DMS79 treated with DMSO at 0.1 percent for 48 hours (cell line): Measurements from ENCODE around the gene CKAP2.
A peak's percentile ranks its signal among the peaks of the same experiment; 100 is the strongest.
"Not testable (repeated sequence)": the region's sequence is repeated elsewhere in the genome, so short reads cannot be mapped to it uniquely, and the experiment has no call there.

Experiments
- DNase-seq: peaks from one replicate; lab custom pipeline; 2025; lab: John Stamatoyannopoulos, UW

The CKAP2 gene

DNA sequence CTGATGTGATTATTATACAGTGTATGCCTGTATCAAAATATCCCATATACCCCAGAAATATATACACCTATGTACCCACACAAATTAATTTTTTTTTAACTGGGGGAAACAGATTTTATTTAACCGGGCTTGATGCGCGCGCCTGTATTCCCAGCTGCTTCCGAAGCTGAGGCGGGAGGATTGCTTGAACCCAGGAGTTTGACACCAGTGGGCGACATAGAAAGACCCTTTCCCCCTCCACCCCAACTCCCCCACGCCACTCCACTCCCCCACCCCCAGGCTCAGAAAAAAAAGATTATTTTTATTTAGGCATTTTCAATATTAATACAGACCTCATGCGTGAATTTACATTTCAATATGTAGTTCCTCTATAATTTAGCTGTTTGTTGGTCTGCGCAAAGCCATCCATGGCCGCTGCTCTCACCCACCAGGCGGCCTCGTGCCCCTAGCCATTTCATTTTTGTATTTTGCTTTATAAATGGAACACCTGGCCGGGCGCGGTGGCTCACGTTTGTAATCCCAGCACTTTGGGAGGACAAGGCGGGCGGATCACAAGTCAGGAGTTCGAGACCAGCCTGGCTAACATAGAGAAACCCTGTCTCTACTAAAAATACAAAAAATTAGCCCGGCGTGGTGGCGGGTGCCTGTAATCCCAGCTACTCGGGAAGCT lies 4.0 kb upstream of the CKAP2 start:
- no peak for DNase-seq

DNA sequence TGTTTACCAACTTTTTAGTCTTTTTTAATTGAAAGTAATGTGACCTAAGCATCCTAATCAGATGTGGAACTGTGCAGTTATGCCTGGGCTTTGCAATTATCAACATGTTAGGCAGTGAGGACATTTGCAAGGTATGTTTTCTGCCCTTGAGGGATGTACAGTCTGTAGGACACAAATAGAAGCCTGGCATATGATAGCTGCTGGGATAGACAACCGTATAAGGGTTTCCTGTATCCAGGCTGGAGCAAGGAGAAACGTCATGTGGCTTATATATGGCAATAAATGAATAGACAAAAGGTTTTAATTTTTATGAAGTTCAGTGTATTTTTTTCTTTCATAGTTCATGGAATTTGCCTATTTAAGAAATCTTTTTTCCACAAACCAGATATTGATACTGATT lies 2.8 kb upstream of the CKAP2 start:
- DNase-seq, result no peak

DNA sequence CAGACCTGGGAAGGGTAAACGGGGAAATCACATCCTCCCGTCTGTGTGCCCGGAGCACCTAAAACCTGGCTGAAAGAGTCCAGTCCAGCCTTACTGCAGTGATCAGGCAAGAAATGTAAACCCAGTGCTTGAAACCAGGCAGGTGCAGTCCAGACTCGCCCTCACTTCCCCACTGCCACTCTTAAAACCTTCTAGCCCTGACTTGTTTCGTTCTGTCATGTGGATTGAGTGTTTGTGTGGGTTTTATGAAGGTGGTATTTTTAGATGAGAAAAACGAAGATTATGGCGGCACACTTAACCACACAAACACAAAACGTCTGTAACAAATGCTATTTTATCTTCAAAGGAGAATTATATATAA lies 839 bp upstream of the CKAP2 start:
- peak; percentile 80 for DNase-seq

DNA sequence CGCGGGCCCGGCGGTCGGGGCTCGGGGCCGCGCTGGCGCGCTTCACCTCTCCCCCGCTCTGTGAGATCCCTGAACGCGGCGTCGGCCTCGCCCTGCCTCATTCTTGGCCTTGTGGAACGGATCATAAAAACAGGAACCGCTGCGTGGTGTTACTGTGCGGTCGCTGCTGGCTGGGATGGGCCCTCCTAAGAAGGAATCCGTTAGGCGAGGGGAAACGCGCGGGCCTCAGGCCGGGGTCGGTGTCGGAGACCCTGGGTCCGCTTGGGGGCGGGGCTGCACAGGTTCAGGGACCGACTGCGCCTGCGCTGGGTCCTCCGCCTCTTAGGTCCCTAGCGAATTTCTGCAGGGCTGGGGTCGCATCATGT lies 381 bp downstream of the CKAP2 start:
- peak; percentile 66 for DNase-seq

DNA sequence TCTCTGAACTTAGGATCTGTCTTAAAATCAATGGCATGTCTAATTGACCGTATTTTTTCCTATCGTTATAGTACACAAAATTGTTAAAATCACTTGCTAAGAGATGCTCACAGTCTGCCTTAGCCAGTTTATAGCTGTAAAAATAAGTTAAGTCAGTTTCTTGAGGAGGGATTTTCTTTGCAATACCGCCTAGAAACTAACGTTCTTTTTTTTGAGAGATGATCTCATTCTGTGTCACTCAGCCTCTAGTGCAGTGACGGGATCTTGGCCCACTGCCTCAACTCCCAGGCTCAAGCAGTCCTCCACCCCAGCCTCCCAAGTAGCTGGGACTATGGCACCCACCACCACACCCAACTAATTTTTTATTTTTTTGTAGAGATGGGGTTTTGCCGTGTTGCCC lies 4.4 kb downstream of the CKAP2 start:
- no peak for DNase-seq

DNA sequence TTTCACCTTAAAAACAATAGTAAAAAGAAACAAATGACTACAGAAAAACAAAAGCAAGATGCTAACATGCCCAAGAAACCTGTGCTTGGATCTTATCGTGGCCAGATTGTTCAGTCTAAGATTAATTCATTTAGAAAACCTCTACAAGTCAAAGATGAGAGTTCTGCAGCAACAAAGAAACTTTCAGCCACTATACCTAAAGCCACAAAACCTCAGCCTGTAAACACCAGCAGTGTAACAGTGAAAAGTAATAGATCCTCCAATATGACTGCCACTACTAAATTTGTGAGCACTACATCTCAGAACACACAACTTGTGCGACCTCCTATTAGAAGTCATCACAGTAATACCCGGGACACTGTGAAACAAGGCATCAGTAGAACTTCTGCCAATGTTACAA lies 6.0 kb downstream of the CKAP2 start:
- DNase-seq, result no peak

DNA sequence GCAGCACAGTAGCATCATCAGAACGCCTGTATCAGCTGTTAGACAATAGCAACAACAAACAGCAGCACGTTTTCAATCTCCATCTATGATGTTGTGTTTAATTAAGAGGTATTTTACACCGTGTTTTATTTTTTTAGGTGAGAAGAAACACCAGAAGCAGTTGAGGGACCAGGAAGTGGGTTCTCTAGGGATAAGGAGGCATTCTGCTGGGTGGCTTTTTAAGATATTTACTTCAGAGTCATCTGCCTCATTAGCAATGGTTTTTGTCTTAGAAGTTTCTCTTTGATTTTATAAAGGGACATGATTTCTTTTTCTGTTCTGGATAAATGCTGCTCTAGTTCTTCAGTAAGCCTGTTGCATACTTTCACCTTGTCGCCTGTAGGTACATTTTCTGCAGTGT lies 8.2 kb downstream of the CKAP2 start:
- DNase-seq, result no peak

DNA sequence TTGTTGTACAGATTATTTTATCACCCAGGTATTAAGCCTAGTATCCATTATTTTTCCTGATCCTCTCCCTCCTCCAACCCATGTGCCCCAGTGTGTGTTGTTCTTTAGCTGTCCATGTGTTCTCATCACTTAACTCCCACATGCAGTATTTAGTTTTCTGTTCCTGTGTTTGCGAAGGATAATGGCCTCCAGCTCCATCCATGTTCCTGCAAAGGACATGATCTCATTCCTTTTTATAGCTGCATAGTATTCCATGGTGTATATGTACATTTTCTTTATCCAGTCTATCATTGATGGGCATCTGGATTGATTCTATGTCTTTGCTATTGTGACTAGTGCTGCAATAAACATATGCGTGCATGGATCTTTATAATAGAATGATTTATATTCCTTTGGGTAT lies 13.2 kb downstream of the CKAP2 start:
- DNase-seq, result not testable (repeated sequence)

DNA sequence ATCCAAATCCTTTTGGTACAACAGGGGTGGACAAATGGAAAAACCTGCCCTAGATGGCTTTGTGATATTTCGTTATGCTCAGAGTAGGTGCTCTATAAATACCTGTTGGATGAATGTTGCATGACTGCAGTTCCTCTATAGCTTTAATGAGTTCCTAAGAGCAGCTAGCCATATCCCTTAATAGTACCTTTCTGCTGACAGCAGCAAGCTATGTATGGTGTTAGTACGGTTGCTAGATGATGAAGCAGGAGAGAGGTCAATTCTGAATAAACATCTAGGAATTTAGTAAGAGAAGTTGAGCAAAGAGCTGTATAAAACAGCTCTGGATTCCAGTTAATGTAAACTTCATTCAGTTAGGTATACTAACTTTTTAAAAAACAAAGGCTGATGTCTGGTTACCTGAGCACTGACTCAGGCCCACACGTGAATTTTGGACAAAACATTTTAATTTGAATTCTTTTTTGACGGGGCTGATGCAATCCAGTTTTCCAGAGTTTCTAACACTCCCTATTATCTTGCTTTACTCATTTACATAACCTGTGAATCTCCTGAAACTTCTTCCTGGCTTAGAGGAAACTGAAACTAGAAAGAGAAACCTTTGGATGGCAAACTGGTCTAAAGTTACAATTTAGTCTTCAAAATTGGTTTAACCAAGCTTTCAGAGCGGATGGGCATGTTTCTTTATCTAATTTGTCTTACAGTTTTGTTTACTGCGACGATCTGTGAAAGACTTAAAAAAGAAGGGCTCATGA lies 25.6 kb downstream of the CKAP2 start:
- not testable (repeated sequence) for DNase-seq

DNA sequence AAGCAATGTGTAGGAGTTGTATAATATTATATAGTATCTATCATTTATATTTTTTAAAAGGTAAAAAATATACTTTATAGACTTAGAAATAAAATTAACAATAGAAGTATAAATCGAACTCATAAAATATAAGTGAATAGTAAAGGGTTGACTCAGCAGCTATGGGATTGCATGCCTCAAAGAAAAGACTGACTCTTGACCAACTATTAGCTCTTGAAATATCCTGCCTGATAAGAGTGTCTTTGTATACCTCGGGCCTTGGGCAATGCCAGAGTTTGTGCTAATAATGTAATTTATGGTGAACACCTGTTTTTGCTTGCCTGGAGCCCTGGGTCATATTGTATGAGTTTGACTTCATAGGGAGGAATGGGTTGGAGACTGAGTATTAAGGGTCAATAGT lies 31.8 kb downstream of the CKAP2 start:
- DNase-seq, result not testable (repeated sequence)

DNA sequence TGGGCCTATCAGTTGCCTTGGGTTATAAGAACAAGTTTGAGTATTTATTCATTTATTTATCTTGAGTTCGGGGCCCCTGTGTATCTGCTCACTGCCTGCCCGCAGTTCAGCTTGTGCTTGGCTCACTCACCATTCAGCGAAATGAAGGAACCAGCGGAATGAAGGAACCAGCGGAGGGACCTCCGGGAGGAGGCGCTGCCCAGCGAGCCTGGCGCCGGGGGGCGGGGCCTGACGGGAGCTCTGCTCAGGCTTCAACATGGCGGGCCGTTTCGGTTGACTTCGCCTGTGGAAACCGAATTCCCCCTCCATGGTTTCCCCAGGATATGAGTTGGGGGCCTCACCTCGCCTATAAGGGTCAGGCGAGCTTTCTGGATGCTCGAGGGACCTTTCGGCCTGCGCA lies 33.5 kb downstream of the CKAP2 start:
- not testable (repeated sequence) for DNase-seq

DNA sequence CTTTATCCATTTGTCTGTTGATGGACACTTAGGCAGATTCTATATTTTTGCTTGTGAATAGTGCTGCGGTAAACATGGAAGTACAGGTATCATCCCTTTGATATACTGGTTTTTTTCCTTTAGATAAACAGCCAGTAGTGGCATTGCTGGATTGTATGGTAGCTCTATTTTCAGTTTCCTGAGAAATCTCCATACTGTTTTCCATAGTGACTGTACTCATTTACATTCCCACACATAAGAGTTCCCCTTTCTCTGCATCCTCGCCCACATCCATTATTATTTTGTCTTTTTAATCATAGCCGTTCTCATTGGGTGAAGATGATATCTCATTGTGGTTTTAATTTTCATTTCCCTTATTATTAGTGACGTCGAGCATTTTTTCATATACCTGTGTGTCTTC lies 35.7 kb downstream of the CKAP2 start:
- not testable (repeated sequence) for DNase-seq

DNA sequence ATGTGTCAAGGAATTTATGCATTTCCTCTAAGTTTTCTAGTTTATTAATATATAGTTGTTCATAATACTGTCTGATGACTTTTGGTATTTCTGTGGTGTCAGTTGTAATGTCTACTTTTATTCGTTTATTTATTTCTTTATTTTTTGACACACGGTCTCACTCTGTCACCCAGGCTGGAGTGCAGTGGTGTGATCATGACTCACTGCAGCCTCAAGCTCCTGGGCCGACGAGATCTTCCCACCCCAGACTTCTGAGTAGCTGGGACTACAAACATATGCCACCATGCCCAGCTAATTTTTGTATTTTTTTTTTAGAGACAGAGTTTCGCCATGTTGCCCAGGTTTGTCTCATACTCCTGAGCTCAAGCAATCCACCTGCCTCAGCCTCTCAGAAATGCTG lies 39.0 kb downstream of the CKAP2 start:
- DNase-seq, result not testable (repeated sequence)

DNA sequence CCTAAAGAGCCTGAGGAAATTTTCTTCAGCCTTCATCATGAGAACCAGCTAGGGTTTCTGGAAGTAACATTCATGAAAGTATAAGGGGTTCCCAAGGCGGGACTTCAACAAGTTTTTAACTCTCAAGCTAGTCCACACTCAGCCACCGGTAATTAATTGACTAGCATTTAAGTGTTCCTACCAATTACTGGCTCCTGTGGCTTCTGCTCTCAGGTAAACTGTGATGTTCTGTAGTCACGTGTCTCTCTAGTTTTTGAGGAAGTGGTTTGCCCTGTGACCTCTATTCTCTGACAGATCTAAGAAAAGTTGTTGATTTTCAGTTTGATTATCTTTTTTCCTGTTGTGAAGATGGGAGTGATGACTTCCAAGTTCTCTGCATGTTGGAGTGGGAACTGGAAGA lies 42.7 kb downstream of the CKAP2 start:
- not testable (repeated sequence) for DNase-seq

DNA sequence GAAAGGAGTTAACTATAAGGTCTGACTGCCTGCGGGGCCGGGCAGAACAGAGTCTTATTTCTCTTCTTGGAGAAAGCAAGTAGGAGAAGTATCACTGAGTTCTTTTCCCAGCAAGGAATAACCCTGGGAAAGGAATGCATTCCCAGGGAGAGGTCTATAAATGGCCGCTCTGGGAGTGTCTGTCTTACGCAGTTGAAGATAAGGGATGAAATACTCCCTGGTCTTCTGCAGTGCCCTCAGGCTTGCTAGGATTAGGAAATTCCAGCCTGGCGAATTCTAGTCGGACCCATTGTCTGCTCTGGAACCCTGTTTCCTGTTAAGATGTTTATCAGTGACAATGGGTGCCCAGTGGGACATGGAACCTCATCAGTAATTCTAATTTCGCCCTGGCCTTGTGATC lies 47.0 kb downstream of the CKAP2 start:
- not testable (repeated sequence) for DNase-seq

DNA sequence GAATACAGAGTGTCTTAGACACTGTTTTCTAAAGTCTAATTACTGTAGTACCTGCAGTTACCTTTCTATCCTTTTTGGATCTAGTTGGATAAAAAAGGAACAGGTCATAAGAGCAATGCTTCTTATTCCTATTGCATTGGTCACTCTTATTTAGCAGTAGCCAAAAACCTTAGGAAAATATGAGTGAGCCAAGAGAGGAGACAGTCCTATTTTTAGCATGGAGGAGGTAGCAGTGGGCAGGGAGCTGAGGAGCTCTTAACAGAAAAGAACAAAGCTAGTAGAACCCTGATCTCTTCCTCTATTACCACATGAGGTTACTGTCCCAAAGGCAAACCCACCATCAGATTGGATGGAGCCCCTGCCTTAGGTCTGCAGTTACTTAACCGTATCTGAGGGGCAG lies 50.6 kb downstream of the CKAP2 start:
- DNase-seq, result not testable (repeated sequence)

DNA sequence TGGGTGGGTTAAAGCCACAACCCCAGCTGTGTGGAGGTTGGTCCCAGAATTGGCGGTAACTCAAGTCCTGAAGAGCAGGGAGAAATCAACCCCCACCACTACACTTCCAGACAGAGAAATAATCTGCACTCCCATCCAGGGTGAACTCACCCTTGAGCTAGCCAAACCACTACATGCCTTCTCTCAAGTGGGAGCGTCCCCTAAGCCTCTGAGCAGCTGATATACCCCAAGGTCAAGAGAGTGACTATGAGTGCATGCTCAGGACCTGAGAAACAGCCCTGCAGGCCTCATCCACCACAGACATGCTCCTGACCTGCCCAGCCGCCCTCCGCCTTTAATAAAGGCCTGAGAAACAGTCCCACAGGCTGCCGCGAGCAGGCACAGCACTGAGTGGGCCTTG lies 54.3 kb downstream of the CKAP2 start:
- not testable (repeated sequence) for DNase-seq

DNA sequence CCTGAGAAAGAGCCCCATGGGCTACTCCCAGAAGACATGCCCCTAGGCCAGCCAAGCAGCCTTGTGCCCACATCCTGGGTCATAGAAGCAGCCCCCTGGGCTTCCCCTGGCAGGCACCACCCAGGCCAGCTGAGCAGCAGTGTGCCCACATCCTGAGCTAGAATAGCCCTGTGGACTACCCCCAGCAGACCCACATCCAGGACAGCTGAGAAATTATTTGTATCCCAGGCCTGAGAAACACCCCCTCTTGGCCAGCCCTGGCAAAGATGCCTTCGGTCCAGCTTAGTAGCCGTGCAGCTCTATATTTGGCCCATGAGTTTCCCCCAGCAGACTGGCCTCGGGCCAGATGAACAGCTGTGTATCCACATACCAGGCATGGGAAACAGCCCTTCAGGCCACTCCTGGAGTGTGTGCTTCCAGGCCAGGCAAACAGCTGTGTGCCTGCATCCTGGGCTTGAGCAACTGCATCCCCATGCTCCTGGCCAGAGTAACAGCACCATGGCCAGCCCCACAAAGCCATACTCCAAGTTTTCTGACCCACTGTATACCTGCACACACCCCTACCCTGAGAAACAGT lies 55.0 kb downstream of the CKAP2 start:
- DNase-seq, result not testable (repeated sequence)

DNA sequence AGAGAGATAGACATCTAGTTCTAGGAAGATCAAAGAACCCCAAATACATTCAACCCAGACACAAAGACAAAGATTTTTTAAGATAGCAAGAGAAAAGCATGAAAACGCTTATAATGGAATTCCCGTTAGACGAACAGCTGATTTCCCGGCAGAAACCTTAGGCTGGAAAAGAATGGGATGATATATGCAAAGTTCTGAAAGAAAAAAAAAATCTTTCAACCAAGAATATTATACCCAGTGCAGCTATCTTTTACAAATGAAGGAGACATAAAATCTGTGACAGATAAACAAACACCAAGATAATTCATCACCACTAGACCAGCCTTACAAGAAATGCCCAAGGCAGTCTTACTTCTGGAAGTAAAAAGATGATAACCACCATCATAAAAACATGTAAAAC lies 56.3 kb downstream of the CKAP2 start:
- DNase-seq, result not testable (repeated sequence)

DNA sequence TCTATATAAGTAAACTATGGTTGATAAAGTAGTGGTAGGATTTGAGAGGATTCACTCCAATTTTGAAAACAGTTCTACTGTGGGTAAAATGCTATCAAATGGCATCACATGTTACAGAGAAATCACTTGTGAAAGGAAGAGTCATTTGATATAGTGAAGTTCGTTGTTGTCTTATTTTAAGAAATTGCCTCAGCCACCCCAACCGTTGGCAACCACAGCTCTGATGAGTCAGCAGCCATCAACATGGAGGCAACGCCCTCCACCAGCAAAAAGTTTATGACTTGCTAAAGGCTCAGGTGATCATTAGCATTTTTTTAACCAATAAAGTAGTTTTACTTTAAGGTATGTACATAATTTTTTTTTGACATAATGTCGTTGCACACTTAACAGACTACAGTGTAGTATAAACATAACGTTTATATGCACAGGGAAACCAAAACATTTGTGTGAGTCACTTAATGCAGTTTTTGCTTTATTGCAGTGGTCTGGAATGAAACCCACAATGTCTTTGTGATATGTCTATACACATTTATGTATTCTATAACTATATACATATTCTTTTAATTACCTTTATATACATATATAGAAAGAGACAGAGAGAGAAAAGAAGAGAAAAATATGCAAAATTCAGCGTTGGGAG lies 58.8 kb downstream of the CKAP2 start:
- not testable (repeated sequence) for DNase-seq

DNA sequence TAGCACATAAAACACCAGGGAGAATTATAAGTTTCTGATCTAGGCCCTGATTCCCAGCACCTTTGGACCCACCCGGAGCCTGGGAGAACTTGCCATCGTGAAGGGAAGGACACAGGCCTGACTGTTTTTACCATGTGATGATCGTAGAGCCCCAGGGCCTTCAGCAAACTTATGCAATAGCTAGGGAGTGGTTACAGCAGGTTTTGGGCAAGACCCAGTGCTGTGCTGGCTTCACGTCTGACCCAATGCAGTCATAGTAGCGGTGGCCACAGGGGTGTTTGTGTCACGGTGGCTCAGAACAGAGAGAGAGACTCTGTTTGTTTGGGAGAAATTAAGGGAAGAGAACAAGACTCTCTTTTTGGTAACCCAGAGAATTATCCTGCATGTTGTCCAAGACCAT lies 68.0 kb downstream of the CKAP2 start:
- not testable (repeated sequence) for DNase-seq
